HepG2 (cell line): ENCODE results near the gene PYGB. TPM values are rescaled to one million over a fixed set of nuclear protein-coding genes. Genes with fewer than 3 reads are reported as not detected.

Experiments
- ATAC-seq: fragments of 200-7000 bp; cut with Tn5 transposase; 3 replicates; pipeline ENCODE4 v1.9.1; 2020; ENCODE audit warnings: mild to moderate bottlenecking, moderate library complexity
- BruUV-seq: library from RNA; stranded (reverse); fragments of 400-500 nt; replicated peaks from 2 replicates; lab custom pipeline; 2021; lab: Mats Ljungman, UMichigan
- CTCF ChIA-PET: fragments of 300-600 bp; formaldehyde crosslinking; extraction: SDS; loops from one replicate; lab custom pipeline; 2021; ENCODE audit warnings: low total read pairs, inconsistent platforms, low intra/inter-chr PET ratio; lab: Yijun Ruan, JAX
- POLR2A ChIA-PET: fragments of 350-600 bp; sonication (Branson Sonifier 250); formaldehyde crosslinking; loops from one replicate; lab custom pipeline; 2020; ENCODE audit warnings: antibody characterized with exemption, inconsistent platforms; lab: Yijun Ruan, JAX
- DNase-seq: peaks from one replicate; pipeline ENCODE4 v3.0.0-alpha.2; 2015; ENCODE audit warnings: low spot score
- FAIRE-seq: peaks from 3 replicates; lab custom pipeline; 2011; peaks lifted over from hg19 to GRCh38; lab: Jason Lieb, UNC
- H2AFZ ChIP-seq: one replicate; pipeline ENCODE4 v1.6.1; 2011; ENCODE audit warnings: low read length, inconsistent platforms
- H3K27ac ChIP-seq: fragments of 300-600 bp; 3 replicates; pipeline ENCODE4 v1.8.0; 2011; ENCODE audit warnings: mixed run types, mild to moderate bottlenecking, mixed read lengths, low read length, inconsistent platforms; ENCODE audit not compliant: insufficient read depth; ENCODE audit errors: extremely low read length
- H3K27me3 ChIP-seq, 2 experiments: fragments of 200-600 bp in 1 of 2; 2 replicates in 1 of 2; 3 replicates in 1 of 2; pipeline versions ENCODE4 v1.6.0 to v1.8.0; 2011; ENCODE audit warnings: low read length in 2 of 2, mild to moderate bottlenecking in 2 of 2, moderate library complexity in 2 of 2, inconsistent platforms in 1 of 2; ENCODE audit not compliant: insufficient read depth in 2 of 2, control insufficient read depth in 1 of 2
- H3K36me3 ChIP-seq, 2 experiments: fragments of 200-600 bp in 1 of 2; replicated peaks in 1 of 2; 2 replicates in 1 of 2; 3 replicates in 1 of 2; pipeline versions ENCODE4 v1.5.1 to v1.8.0; 2011; ENCODE audit warnings: low read length in 2 of 2, inconsistent platforms in 1 of 2; ENCODE audit not compliant: insufficient read depth in 2 of 2, control insufficient read depth in 1 of 2
- H3K4me1 ChIP-seq: 2 replicates; pipeline ENCODE4 v1.5.1; 2012; ENCODE audit warnings: low read length, inconsistent platforms; ENCODE audit not compliant: insufficient read depth
- H3K4me2 ChIP-seq: 2 replicates; pipeline ENCODE4 v1.6.0; 2011; ENCODE audit warnings: low read depth, low read length, inconsistent platforms
- H3K4me3 ChIP-seq, 3 experiments: fragments of 200-600 bp in 1 of 3; sonication (generic), shearing (Covaris generic) in 1 of 3; replicated peaks in 1 of 3; 2 replicates each; pipeline ENCODE4 v1.5.1; 2011 to 2016; ENCODE audit warnings: low read length in 3 of 3, inconsistent platforms in 2 of 3, low read depth in 2 of 3, mild to moderate bottlenecking in 2 of 3, control low read depth in 1 of 3, mixed read lengths in 1 of 3; ENCODE audit not compliant: insufficient read depth in 1 of 3
- H3K79me2 ChIP-seq: one replicate; pipeline ENCODE4 v1.6.1; 2011; ENCODE audit warnings: low read length, inconsistent platforms; ENCODE audit not compliant: insufficient read depth
- H3K9ac ChIP-seq: 2 replicates; pipeline ENCODE4 v1.6.0; 2011; ENCODE audit warnings: mild to moderate bottlenecking, low read depth, low read length, inconsistent platforms; ENCODE audit not compliant: insufficient read depth
- H3K9me3 ChIP-seq: 2 replicates; pipeline ENCODE4 v1.5.1; 2012; ENCODE audit warnings: mild to moderate bottlenecking, low read length
- H4K20me1 ChIP-seq: 2 replicates; pipeline ENCODE4 v1.6.0; 2011; ENCODE audit warnings: inconsistent platforms, mild to moderate bottlenecking, low read length, moderate library complexity; ENCODE audit not compliant: insufficient read depth
- AGO2 ChIP-seq: fragments of 200-400 bp; formaldehyde crosslinking; optimal IDR thresholded peaks from 2 replicates; pipeline ENCODE3; 2017; ENCODE audit warnings: mild to moderate bottlenecking, low read depth, low read length, moderate library complexity
- BRF2 ChIP-seq: sonication (generic); formaldehyde crosslinking; IDR thresholded peaks from 2 replicates; pipeline ENCODE4 v1.8.1; 2022; ENCODE audit warnings: mild to moderate bottlenecking, missing genetic modification reagents
- CERS6 ChIP-seq: sonication (generic); formaldehyde crosslinking; IDR thresholded peaks from 2 replicates; pipeline ENCODE4 v1.5.0; 2020; ENCODE audit warnings: missing genetic modification reagents
- EED ChIP-seq: sonication (generic); formaldehyde crosslinking; IDR thresholded peaks from 2 replicates; pipeline ENCODE4 v1.5.0; 2020; ENCODE audit warnings: mild to moderate bottlenecking, missing genetic modification reagents
- HDAC2 ChIP-seq: sonication (generic); formaldehyde crosslinking; IDR thresholded peaks from 2 replicates; pipeline ENCODE4 v1.4.0; 2020; ENCODE audit warnings: missing genetic modification reagents
- HNRNPLL ChIP-seq: fragments of 200-400 bp; formaldehyde crosslinking; IDR thresholded peaks from 2 replicates; pipeline ENCODE4 v1.6.1; 2017; ENCODE audit warnings: mild to moderate bottlenecking, low read depth, low read length; ENCODE audit not compliant: poor library complexity, severe bottlenecking
- KLF15 ChIP-seq: sonication (generic); formaldehyde crosslinking; IDR thresholded peaks from 2 replicates; pipeline ENCODE4 v1.8.1; 2023; ENCODE audit warnings: borderline replicate concordance, mild to moderate bottlenecking, inconsistent platforms, missing genetic modification reagents, mixed read lengths
- MEIS1 ChIP-seq: sonication (generic); formaldehyde crosslinking; IDR thresholded peaks from 2 replicates; pipeline ENCODE4 v1.9.0; 2021; ENCODE audit warnings: mild to moderate bottlenecking, missing genetic modification reagents, moderate library complexity, borderline replicate concordance
- NFYB ChIP-seq: sonication (generic); formaldehyde crosslinking; IDR thresholded peaks from 2 replicates; pipeline ENCODE4 v1.4.0; 2020; ENCODE audit warnings: missing genetic modification reagents
- PCBP1 ChIP-seq: fragments of 200-400 bp; formaldehyde crosslinking; IDR thresholded peaks from 2 replicates; pipeline ENCODE4 v1.6.1; 2017; ENCODE audit warnings: mild to moderate bottlenecking, low read depth, low read length, borderline replicate concordance
- POLR2AphosphoS2 ChIP-seq: IDR thresholded peaks from 2 replicates; pipeline ENCODE4 v1.6.1; 2011; ENCODE audit warnings: low read depth, low read length, improper control_type of control experiment
- RFX5 ChIP-seq: IDR thresholded peaks from 2 replicates; pipeline ENCODE4 v1.6.1; 2011; ENCODE audit warnings: low read depth, low read length, improper control_type of control experiment
- SP1 ChIP-seq, 2 experiments: fragments of 450-650 bp in 1 of 2; sonication (generic) in 1 of 2; formaldehyde crosslinking in 1 of 2; IDR thresholded peaks; 2 replicates each; pipeline versions ENCODE4 v1.4.0 to v1.6.1; 2016 to 2020; ENCODE audit warnings: missing genetic modification reagents in 1 of 2
- THAP11 ChIP-seq: IDR thresholded peaks from 2 replicates; pipeline ENCODE4 v1.6.1; 2016; ENCODE audit warnings: missing biosample characterization, missing genetic modification reagents
- ZC3H13 ChIP-seq: sonication (generic); formaldehyde crosslinking; IDR thresholded peaks from 2 replicates; pipeline ENCODE4 v1.8.1; 2023; ENCODE audit warnings: mild to moderate bottlenecking, missing genetic modification reagents, moderate library complexity
- ZFP91 ChIP-seq: sonication (generic); formaldehyde crosslinking; IDR thresholded peaks from 2 replicates; pipeline ENCODE4 v1.9.0; 2022; ENCODE audit warnings: missing genetic modification reagents, mild to moderate bottlenecking, borderline replicate concordance
- ZKSCAN1 ChIP-seq: fragments of 150-350 bp; IDR thresholded peaks from 2 replicates; pipeline ENCODE4 v1.6.1; 2014; ENCODE audit warnings: low read length
- ZNF446 ChIP-seq: sonication (generic); formaldehyde crosslinking; IDR thresholded peaks from 2 replicates; pipeline ENCODE4 v1.5.0; 2020; ENCODE audit warnings: mild to moderate bottlenecking, missing genetic modification reagents
- ZNF562 ChIP-seq: sonication (generic); formaldehyde crosslinking; IDR thresholded peaks from 2 replicates; pipeline ENCODE4 v1.8.0; 2022; ENCODE audit warnings: missing genetic modification reagents, borderline replicate concordance
- ZNF660 ChIP-seq: sonication (generic); formaldehyde crosslinking; IDR thresholded peaks from 2 replicates; pipeline ENCODE4 v1.5.1; 2020; ENCODE audit warnings: mild to moderate bottlenecking, low read depth, missing genetic modification reagents, borderline replicate concordance
- WGBS: methylation state at CpG from one replicate; pipeline ENCODE4 v1.1.6; 2017; ENCODE audit warnings: low lambda C conversion rate; 5-methylcytosine and 5-hydroxymethylcytosine counted together
- in situ Hi-C: cut with HindIII; loops from 2 replicates; pipeline ENCODE4 v1.10.0; 2017; ENCODE audit warnings: low pct_unique_long_range_greater_than_20kb; ENCODE audit not compliant: extremely low pct_ligation_motif_present
- intact Hi-C: fragments of 100-400 bp; cut with micrococcal nuclease; formaldehyde crosslinking; loops from one replicate; pipeline ENCODE4 v1.10.0; 2022; ENCODE audit not compliant: unreplicated experiment
- polyA plus RNA-seq, 8 experiments: library from polyadenylated mRNA; depleted of rRNA in 3 of 8; stranded (reverse) in 7 of 8; unstranded in 1 of 8; fragments of >200 nt; fragmentation: Illumina TruSeq in 4 of 8; extraction: Trizol in 4 of 8; gene quantifications; 2 replicates each; pipeline versions ENCODE4 v1.2.1 to v1.2.3, GENCODE V29; 2011 to 2016; ENCODE audit warnings: low read depth in 4 of 8, missing spikeins in 1 of 8, mixed read lengths in 1 of 8; ENCODE audit not compliant: insufficient read depth in 1 of 8
- total RNA-seq, 5 experiments: library from RNA; depleted of rRNA; stranded (reverse); fragments of >200 nt; fragmentation: Illumina TruSeq; extraction: Trizol; gene quantifications; 2 replicates each; pipeline ENCODE4 v1.2.3, GENCODE V29; 2016; ENCODE audit warnings: low read depth in 1 of 5

Gene PYGB
- total and polyA plus RNA-seq, 2 of the 13 experiments (the other 11 are each of a cell fraction or from before 2014, with no cell fraction given), result 24.2 to 86.3 TPM

- no peak for TF ChIP-seq CERS6
- TF ChIP-seq HNRNPLL, result peak; percentile 22
- 0 out of 2 replicates have a peak, but pooled peaks have one; percentile 12 for TF ChIP-seq ZFP91
- peak; percentile 96 for TF ChIP-seq AGO2
- no peak for TF ChIP-seq NFYB (CRISPR knock-in tag)
- no peak for TF ChIP-seq HDAC2
- no peak for TF ChIP-seq ZNF660 (CRISPR knock-in tag)
- TF ChIP-seq ZNF562 (CRISPR knock-in tag), result no peak
- no peak for TF ChIP-seq THAP11 (CRISPR knock-in tag)
Observed at GRCh38 chr20:25292176-25292891, 44.4 kb downstream of the PYGB start (continued).

- Histone ChIP-seq H3K27me3 (no peaks in the 10 kb centered on the region), H3K4me3 (no peak overlapping the region), H4K20me1 (no peaks in the 10 kb centered on the region), H3K27ac (no peak overlapping the region), H3K4me1 (0 out of 2 replicates have a peak, but pooled peaks cover 5% of the 10 kb centered on the region), H2AFZ (no peak overlapping the region), H3K79me2 (no peaks in the 10 kb centered on the region), H3K9ac (no peak overlapping the region), H3K9me3 (no peaks in the 10 kb centered on the region), H3K4me2 (no peak overlapping the region), H3K36me3 (peaks cover 20 to 30% of the 10 kb centered on the region in 2 experiments)
- ChIA-PET POLR2A (interaction anchor here (1.7 kb wide), 1 partner anchor 105 kb away, joined by 8 read pairs; no protein-coding TSS in a partner anchor), CTCF (interaction anchor here (6.9 kb wide), 1 partner anchor 105 kb away, joined by 157 read pairs; no protein-coding TSS in a partner anchor)
- ATAC-seq (no peak), DNase-seq (no peak), FAIRE-seq (no peak)
- in situ Hi-C loops, result loop anchor here (10.0 kb wide), 1 partner anchor 299 kb away; the partner anchor contains the start of gene APMAP
- WGBS, result 85% methylated on average over 10 of the region's 10 CpGs
- no TSS peak for BruUV-seq
- intact Hi-C loops, result loop anchor here (5.0 to 10.0 kb wide), 2 partner anchors 101 to 301 kb away; partner anchors contain the start of genes ABHD12 and APMAP
- TF ChIP-seq POLR2AphosphoS2, result 0 out of 2 replicates have a peak, but pooled peaks have one; percentile 46
- TF ChIP-seq EED (CRISPR knock-in tag), result 0 out of 2 replicates have a peak, but pooled peaks have one; percentile 7
- peak; percentile 57; the same call in 1 of the 2 replicates for TF ChIP-seq KLF15 (CRISPR knock-in tag)
- TF ChIP-seq RFX5, result 0 out of 2 replicates have a peak, but pooled peaks have one; percentile 32
- no peak for TF ChIP-seq MEIS1
- no peak for TF ChIP-seq ZNF446 (CRISPR knock-in tag)
- no peak for TF ChIP-seq SP1 (IDR thresholded peaks at IDR 0.05)
- no peak for TF ChIP-seq SP1 (CRISPR knock-in tag; IDR thresholded peaks at IDR 0.05)
- TF ChIP-seq PCBP1, result no peak
- TF ChIP-seq BRF2, result no peak
- TF ChIP-seq ZKSCAN1, result no peak
- TF ChIP-seq ZC3H13 (CRISPR knock-in tag), result peak; percentile 30; the same call in 1 of the 2 replicates
Observed at GRCh38 chr20:25293507-25293906, 45.6 kb downstream of the PYGB start.
